Fibroblast of pulmonary artery (primary cell): Measurements from ENCODE around the gene MRPL49.

Experiments used
- DNase-seq: peaks from one replicate; pipeline ENCODE4 v3.0.0-alpha.2; 2010; ENCODE audit warnings: low read depth
- H3K4me3 ChIP-seq: replicated peaks from 2 replicates; pipeline ENCODE4 v1.5.1; 2011; ENCODE audit warnings: low read depth, mild to moderate bottlenecking, control low read depth, low read length, moderate library complexity
- CTCF ChIP-seq: IDR thresholded peaks from 2 replicates; pipeline ENCODE4 v1.5.1; 2011; ENCODE audit warnings: mild to moderate bottlenecking, control low read depth, low read length, inconsistent platforms; ENCODE audit errors: missing control alignments

The MRPL49 gene

GRCh38 chr11:65113839-65114238 lies 8.3 kb upstream of the MRPL49 start:
- no peak for TF ChIP-seq CTCF
- no peak for DNase-seq
- no peak overlapping the region for H3K4me3 ChIP-seq

- no peak for TF ChIP-seq CTCF
- no peak for DNase-seq
- no peak overlapping the region for H3K4me3 ChIP-seq
These were observed 7.5 kb upstream of the MRPL49 start for GRCh38 chr11:65114538-65115171.

DNA sequence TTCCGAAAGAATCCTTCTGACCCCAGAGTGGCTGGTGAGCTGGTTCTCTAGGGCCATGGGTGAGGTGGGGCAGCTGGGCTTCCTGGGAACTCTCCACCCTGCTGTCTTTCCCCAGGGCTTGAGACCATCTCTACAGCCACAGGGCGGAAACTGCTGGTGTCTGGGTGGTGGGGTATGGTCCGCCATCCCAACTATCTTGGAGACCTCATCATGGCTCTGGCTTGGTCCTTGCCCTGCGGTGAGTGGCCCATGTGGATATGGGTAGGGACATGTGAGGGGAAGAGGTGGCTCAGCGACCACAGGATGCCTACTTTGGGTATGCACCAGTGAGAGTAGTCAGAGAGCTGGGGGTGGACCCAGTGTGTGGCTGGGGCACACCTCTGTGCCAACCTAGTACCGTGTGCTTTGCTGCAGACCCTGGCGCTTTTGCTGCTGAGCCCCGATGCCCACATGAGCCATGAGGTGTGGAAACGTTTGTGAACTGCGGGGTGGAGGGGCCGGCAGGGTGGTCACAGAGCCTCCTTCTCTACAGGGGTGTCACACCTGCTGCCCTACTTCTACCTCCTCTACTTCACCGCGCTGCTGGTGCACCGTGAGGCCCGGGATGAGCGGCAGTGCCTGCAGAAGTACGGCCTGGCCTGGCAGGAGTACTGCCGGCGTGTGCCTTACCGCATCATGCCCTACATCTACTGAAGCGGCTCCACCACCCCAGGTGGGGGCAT lies 6.6 kb upstream of the MRPL49 start:
- DNase-seq = no peak
- H3K4me3 ChIP-seq = no peak overlapping the region
- TF ChIP-seq CTCF = no peak

DNA sequence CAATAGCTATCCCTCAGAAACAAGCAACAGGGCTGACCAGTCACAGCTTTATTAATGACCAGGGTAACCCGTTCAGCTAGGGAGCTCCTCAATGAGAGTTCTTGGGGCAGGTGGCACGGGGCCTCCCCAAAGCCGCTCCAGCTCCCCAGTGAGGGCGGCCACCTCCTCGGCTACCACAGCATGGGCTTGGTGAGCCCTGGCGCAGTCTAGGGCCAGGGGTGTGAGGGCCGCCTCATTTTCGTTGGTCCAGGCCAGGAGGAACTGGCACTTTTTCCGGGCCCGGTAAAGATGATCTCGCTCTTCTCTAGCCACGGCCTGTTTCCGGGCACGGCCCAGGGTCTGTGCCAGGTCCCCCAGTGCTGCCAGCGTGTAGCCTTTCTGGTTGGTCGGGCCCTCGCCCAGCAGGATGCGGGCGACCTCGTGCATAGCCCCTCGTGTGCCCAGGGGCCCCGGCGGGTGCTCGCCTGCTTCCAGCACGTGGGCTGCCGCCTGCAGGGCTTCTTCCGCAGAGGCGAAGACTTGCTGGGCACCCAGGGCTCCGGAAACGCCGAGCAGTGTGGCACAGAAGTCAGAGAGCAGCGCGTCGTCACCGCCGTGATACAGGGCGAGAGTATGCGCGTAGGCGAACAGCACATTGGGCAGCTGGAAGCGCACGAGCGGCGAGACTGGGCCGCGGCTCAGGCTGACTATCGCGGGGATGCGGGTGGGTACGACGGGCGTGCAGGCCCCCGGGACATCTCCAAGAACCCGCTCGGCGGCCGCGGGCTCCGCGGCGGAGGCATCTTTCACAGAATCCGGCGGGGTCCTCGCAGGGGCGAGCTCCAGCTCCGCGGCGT lies 5.5 kb upstream of the MRPL49 start:
- DNase-seq = peak; percentile 45
- H3K4me3 ChIP-seq = peak overlapping the region; percentile 86
- no peak for TF ChIP-seq CTCF

GRCh38 chr11:65117206-65118096 lies 4.7 kb upstream of the MRPL49 start, which contains the start of gene ZNHIT2:
TSS of gene ZNHIT2 (minus strand) at chr11:65117701. CDS start at chr11:65117653, 48 bp downstream.
- TF ChIP-seq CTCF = peak; percentile 84
- H3K4me3 ChIP-seq = peak within 1 kb of the TSS; percentile 86
- DNase-seq = peak; percentile 99
